Brain pericyte (primary cell): ENCODE data around the gene ZWILCH.
"Not testable (repeated sequence)": the region's sequence is repeated elsewhere in the genome, so short reads cannot be mapped to it uniquely, and the experiment has no call there.

Experiments
- DNase-seq: peaks from one replicate; pipeline ENCODE4 v3.0.0-alpha.2; 2012; ENCODE audit warnings: low read depth, low spot score

Gene ZWILCH

DNA sequence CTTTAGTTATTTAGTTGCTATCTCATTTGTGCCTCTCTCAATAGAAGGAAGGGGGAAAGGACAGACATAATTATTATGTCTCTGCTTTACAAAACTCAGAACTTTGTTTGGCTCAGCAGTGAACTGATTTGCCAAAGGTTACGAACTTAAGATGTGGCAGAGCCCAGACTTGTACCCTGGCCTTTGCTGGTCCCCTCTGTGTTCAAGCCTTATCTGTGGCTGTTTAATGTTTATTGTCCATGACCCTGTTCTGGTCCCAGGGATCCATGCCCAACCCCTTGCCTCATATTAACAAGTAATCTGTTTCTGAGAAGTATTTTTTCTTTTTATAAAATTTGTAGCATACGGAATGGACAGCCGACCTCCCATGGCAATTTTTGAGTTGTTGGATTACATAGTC is 18.2 kb upstream of the ZWILCH start:
- DNase-seq: no peak

DNA sequence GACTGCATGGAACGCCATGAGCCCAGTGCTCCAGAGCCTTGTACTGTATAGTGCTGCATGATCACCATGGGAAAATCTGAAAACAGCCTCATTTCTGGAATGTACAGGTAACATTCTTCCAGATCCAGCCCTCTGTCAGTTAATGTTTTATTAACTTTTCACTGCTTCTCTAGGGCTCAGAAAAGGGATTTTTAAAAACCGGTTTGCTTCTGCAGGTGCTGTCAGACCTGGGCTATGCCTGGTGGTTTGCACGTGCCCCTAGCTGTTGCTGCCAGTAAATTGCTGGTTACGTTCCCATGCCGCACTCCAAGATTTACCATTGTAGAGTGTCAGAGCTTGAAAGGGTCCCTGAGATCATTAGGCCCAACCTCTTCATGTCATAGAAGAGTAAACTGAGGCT is 16.6 kb upstream of the ZWILCH start:
- no peak for DNase-seq

DNA sequence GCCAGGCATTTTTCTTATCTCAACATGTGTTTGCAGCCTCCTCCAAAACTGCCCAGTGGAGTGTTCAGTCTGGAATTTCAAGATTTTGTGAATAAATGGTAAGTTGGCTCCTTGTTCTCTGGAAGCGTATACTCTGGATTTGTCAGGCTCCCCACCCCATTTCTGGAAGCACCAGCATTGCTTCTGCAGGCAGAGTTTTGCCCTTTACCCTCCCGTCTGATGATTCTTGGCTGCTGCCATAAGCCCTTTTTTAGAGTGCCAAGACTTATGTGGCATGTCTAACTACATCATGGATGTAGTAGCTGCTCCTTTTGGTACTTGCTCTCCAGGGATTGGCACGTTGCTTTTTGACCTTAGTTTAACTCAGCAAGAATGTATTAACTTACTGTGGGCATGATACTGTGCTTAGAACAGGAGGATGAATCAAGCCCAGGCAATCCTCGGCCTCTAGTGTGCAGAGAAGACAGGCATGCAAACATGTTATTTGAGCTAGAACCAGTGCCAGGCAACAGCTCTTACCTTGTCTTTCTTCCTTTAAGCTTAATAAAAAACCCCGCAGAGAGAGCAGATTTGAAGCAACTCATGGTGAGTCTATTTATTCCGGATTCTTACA is 15.8 kb upstream of the ZWILCH start:
- DNase-seq: no peak

DNA sequence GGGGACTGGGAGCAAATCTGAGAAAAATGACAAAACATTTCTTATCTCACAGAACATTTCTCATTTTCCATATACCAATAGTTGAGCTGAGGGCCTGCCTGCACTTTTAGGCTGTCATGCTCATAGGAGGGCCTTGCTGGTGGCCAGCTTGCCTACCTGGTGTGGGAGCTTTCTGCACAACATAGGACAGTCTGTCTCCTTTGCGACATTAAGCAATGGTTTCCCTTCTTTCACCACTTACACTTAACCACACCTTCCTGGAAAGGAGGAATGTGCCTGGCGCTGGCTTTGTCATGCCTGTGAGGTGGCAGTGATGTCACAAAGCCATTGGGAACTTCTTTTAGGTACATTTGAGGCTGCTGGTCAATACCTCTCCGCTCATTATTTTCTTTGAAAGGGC is 13.3 kb upstream of the ZWILCH start:
- no peak for DNase-seq

DNA sequence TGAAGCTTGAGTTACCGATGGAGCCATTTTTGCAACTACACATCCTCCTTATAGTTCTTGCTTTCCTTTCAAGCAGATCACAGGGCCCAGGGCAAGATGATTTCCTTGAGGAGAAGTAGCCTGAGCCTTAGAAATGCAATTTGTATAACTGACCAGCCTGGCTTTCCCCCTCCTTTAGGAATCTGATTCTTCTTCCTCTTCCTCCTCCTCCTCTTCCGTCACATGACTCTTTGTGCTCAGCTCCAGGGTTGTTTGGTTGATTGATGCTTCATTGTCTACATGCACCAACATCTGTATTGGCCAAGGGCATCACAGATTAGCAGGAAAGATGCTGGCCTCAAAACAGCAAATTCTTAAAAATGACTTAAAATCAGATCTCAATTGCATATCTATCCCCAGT is 10.9 kb upstream of the ZWILCH start:
- DNase-seq: no peak

DNA sequence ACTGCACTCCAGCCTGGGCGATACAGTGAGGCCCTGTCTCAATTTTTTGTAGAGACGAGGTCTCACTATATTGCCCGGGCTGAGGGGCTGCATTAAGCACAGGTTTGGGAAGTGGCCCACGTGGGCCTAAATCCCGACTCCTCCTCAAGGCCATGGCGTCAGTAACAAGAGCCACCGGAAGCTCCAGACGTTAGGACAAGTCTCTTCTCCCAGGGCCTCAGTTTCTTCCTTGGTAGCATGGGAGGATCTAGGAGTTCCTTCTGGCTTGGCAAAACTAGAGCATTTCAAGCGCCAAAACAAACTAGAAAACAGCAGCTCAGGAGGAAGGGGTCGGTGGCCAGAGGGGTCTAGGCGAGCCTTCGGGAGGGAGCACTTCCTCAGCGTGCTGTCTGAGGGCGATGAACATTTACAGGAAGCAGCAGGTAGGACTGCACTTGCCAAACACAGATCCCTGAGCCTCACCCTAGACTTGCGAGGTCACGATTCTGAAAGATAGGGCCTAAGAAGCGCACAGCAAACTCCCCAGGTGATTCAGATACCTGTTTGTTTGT is 8.1 kb upstream of the ZWILCH start:
- DNase-seq: no peak

DNA sequence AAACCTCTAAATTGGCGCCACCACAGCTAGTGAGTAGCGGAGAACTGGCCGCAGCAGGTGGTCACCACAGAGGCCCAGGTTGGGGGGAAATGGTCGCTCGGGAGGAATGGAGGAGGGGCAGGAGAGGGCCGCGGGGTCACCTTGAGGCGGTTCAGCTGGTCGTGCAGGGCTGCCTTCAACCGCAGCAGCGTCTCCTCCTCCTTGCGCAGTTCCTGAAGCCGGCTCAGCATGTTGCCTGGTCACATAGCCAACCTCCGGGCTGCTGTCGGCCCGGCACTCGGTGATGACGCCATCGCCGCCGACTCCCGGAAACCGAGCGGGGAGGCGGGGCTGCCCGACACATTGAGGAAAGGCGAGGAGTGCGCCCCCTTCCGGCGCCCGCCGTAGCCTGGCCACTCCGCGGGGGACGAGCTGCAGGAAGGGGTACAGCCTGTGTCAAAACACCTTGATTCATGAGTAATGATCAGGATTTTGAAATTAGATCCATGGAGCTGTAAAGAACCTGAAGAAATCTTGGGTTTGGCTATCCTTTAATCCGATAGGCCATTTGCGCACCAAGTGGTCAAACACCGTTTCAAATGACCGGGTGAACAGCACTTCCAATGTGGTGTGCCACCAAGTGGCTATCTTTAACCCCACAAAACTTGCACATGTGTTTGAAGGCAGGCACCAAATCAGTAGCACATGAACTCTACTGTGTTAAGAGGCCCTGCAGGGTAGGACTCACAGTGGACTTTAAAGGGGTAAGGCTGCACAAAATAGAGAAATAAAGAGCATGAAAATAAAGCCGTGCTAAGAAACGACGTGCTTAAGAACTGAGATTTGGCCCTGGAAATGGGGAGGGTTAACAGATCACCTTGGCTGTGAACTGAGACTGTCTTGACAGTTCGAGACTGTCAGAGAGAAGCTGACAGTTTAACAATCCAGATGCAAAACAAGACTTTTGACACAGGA is 7.3 kb upstream of the ZWILCH start, which contains the start of gene SNAPC5:
Gene SNAPC5, minus strand, starts transcription at position 261 of the 954 bp plus-strand sequence. Its CDS starts 31 bp downstream, at position 230.
- DNase-seq: peak; percentile 90

DNA sequence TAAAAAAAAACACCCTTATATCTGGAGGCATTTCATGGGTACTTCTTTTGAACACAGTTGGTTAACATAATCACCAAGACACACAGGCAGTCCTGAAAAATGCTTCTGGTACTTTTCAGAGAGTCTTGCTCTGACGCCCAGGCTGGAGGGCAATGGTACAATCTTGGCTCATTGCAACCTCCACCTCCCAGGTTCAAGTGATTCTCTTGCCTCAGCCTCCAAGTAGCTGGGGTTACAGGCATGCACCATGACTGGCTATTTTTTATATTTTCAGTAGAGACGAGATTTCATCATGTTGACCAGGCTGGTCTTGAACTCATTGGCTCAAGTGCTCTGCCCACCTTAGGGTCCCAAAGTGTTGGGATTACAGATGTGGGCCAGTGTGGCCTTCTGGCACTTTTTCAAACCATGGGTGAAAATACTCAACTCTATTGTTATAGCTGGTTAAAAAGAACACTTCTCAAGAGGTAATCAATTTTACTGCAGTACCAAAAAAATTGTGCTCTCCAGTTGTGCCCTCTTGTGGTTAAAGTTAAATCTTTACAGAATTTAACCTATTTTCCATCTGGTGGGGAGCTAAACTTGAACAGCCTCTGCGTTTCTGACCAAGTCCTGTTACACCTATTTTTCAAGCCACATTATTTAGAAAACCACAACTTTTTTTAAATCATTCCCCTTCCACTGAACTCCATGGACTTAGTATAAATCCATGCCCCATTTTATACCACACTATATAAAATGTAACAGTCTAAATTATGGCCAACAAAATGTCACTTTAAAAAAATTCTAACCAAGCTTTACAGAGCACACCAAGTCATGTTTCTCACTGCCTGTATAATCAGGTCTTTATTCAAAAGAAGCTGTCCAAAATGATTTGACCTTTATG is 6.4 kb upstream of the ZWILCH start:
- no peak for DNase-seq

DNA sequence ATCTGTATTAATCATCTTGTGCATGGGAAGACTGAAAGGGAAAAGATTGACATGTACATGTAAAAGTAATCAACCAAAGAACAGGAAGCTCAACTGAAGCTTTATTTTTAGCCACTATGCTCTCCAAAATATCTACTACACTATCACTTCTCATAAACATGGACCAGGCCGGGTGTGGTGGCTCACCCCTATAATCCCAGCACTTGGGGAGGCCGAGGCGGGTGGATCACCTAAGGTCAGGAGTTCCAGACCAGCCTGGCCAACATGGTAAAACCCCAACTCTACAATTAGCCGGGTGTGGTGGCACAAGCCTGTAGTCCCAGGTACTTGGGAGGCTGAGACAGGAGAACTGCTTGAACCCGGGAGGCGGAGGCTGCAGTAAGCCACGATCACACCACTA is 4.8 kb upstream of the ZWILCH start:
- DNase-seq: not testable (repeated sequence)

DNA sequence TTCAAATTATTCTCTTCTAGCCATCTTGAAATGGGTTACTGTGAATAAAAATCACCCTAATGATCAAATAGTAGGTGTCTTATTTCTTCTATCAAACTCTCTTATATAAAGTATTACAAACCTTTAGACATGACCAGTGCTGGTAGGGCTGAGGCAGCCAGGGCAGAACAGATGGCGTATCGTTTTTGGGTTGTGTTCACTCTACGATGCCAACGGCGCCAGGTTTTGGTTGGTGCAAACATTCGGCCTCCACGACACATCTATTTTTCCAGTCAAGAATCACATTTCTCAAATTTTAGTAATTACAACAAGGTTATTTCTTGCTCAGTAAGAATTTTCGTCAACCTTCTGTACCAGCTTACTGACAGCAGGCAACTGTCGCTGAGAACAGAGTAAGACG is 2.6 kb upstream of the ZWILCH start:
- DNase-seq: no peak

DNA sequence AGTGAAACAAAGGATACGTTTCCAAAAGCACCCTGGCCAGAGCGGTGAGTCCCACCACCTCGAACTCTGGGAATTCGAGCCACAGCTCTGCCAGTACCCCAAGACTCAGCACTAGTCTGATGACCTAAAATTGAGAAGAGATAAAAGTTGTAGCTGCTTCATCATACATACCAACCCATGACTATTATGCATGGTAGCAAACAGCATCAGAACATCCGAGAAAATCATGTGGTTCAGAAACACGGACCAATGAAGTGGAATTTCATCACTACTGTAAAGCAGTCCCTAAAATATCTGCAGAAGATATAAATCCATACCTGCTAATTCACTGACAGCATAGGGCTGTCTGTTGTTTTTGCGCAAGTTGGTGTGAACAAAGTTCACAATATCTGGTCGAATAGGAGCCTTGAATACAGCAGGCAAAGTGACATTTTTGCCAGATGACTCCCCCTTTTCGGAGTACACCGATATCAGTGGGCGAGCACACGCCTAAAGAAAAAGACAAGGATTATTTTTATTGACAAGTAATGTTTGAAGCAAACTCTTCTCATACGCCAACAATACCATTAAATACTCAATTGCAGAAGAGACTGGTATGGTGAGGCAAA is 2.0 kb upstream of the ZWILCH start:
- DNase-seq: not testable (repeated sequence)

DNA sequence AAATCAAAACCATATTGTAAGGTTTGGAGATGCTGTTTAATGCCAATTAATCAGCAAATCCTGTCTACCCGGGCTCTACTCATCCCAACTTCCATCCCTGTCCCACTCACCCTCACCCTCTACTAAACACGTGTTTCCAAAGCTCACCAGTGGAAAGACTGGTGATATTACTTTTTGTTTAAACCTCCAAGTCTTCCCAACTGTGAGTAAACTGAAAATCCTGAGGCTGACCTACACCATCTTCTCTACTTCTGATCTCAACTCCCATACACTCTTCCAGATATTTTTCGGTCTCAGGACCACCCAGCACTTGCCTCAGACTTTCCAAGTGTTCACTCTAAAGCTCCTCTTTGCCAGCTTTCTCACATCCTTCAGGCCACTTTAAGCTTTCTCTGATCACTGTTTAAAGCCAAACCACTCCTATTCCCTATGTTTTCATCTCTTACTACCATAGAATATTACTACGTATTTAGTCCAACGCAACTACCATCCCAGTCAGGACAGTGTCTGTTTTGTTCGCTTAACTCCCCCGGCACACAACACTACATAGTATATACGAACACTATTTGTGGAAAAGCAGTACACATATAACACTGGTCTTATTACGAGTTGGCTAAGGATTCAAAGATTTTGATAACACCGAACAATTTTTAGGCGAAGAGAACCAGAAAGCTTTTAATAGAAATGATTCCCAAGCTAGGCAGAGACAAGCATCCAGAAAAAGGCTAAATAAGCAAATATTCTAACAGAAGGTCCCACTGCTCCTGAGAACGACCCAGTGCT is 1.2 kb upstream of the ZWILCH start:
- no peak for DNase-seq

DNA sequence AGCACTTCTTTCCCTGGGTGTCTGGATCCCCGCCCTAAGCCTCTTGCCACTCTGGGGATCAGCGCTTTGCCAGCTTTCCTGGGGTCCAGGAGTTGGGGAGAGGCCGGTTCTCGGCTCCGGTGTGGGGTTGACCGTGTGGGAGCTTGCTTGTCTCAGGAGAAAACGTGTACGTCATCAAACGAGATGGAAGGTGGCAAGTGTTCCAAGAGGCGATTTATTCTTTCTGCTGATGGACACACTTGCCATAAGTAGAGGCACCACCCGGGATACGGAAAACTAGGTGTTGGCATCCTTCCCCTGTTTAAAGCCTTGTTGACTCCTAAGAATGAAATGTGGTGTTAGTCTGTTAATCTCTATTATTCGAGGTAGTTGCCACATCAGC is 295 bp downstream of the ZWILCH start:
- DNase-seq: no peak

DNA sequence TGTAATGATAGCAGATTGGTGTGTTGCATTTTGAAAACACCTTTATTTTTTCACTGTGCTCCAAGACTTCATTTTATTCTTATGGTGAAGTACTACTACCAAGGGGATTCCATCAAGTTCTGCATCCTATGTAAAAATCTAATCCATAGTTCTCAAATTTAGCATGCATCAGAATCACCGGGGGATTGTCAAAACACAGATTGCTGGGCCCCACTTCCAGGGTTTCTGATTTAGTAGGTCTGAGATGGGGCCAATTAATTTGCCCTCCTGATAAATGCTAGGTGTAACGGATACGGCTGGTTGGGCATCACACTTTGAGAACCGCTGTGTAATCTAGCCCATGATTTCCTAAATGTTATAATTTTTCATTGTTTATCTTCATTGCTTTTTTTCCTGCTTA is 692 bp downstream of the ZWILCH start:
- no peak for DNase-seq

DNA sequence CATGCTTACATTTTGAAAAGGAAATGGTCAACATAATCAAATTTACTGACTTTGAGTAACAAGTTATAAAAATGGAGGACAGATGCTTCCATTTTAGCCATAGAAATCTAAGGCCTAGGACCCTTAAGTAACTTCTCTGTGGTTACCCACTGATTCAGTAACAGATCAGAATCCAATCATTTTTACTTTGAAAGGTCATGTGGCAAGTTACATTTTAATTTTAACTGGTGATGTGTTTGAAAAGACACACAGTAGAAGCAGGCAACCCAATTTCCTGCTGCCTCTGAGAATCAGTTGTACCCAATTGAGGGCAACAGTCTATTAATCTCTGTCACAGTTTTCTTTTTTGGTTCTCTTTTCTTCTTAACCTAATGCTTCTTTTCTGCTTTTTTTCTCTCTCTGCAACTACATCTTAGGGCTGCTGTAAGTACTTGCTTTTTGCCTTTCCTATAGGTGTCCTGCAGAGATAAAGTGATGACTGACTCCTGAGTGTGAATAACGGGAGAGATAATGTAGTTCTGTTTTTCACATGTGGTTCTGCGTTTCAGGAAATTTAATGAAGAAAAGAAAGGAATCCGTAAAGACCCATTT is 3.3 kb downstream of the ZWILCH start:
- no peak for DNase-seq

DNA sequence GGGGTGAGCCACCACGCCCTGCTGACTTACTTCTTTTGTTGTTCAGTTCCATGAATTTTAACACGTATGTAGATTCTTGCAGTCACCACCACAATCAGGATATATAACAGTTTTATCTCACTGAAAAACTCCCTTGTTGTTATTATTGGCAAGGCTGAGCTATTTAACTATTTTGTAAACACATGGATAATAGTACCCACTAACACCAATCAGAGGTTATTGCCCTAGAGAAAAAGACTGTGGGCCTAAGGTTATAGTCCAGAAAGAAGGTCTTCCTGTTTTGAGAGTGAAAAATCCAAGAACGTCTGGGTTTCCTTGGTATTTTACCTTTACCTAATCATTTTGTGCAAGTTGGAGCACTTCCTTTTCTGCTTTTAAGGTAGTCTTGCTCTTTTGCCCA is 9.5 kb downstream of the ZWILCH start:
- DNase-seq: no peak

DNA sequence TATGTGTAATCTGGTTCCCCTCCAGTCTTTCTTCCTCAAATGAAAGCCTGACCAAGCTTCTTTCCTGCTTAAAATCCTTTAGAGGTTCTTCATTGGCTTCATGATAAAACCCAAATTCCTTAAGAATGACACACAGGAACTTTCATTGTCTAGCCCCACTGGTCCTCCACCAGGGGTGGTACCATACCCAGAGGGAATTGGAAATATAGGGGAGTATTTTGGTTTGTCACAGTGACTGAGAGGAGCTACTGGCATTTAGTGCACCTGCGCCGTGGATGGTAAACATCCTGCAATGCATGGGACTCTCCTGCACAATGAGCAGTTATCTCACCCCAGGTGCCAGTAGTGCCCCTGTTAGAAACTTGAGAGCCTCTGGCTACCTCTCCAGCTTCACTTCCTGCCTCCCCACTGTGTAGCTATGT is 10.8 kb downstream of the ZWILCH start:
- no peak for DNase-seq

DNA sequence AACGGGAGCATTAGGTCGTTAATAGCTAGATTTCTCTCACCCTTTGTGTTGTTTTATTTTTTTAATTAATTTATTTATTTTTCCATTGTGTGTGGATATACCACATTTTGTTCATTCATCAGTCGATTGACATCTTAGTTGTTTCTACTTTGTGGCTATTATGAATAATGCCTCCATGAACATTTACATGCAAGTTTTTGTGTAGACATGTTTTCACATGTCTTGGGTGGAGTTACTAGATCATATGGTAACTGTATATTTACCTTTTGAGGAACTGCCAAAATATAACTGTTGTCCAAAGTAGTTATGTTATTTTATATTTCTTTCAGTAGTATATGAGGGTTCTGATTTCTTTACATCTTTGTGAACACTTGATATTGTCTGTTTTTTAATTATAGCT is 18.8 kb downstream of the ZWILCH start:
- DNase-seq: no peak

DNA sequence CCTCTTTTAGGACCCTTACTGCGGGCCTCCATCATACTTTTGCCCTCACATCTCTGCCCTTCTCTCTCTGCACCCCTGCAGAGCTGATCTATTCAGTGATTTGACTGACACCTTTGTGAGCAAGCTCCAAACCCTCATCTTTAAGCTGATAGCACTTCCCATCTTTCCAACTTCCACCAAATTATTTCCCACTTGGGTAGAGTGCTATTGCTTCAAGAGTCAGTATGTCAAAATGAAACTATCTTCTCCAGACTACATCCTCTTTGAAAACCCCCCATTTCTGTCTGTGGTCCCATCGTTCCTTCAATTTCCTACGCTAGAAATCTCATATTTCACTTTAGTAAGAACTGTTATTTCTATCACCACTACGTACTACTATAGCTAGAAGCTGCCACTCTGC is 19.7 kb downstream of the ZWILCH start:
- no peak for DNase-seq

DNA sequence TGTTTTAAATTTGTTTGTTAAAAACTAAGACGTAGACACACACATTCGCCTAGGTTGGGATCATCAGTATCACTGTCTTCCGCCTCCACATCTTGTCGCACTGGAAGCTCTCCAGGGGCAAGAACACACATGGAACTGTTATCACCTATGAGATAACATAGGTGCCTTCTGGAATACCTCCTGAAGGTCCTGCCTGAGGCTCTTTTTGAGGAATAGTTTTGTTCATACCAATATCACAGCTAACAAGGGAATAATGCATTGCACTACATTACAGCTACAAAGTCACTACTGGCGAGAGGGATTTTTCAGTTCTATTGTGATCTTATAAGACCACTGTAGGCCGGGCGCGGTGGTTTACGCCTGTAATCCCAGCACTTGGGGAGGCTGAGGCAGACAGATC is 29.9 kb downstream of the ZWILCH start:
- DNase-seq: no peak
